Smooth muscle cell (in vitro differentiated cells): ENCODE measurements around the gene TAMM41. TPM values are rescaled to one million over a fixed set of nuclear protein-coding genes. Genes with fewer than 3 reads are reported as not detected.

ENCODE experiments used
- DNase-seq: peaks from one replicate; lab custom pipeline; 2025; ENCODE audit not compliant: unreplicated experiment; lab: John Stamatoyannopoulos, UW
- H2AFZ ChIP-seq: fragments of 200-600 bp; sonication (generic); 2 replicates; pipeline ENCODE4 v1.6.0; 2016; ENCODE audit warnings: antibody characterized with exemption, low read depth, mild to moderate bottlenecking
- H3F3A ChIP-seq: fragments of 200-600 bp; sonication (generic); 2 replicates; pipeline ENCODE4 v1.6.0; 2017; ENCODE audit warnings: antibody characterized with exemption, low read depth
- H3K27ac ChIP-seq: fragments of 200-600 bp; sonication (generic); 2 replicates; pipeline ENCODE4 v1.5.1; 2016; ENCODE audit warnings: low read depth, mild to moderate bottlenecking
- H3K27me3 ChIP-seq: fragments of 200-600 bp; sonication (generic); 2 replicates; pipeline ENCODE4 v1.6.1; 2016; ENCODE audit warnings: low read depth, mild to moderate bottlenecking
- H3K36me3 ChIP-seq: fragments of 200-600 bp; sonication (generic); 2 replicates; pipeline ENCODE4 v1.5.1; 2016; ENCODE audit warnings: low read depth
- H3K4me1 ChIP-seq: fragments of 200-600 bp; sonication (generic); 2 replicates; pipeline ENCODE4 v1.5.1; 2016; ENCODE audit warnings: low read depth
- H3K4me2 ChIP-seq: fragments of 200-600 bp; sonication (generic); 2 replicates; pipeline ENCODE4 v1.6.0; 2016; ENCODE audit warnings: mild to moderate bottlenecking
- H3K4me3 ChIP-seq: fragments of 200-600 bp; sonication (generic); 2 replicates; pipeline ENCODE4 v1.5.1; 2016; ENCODE audit warnings: mild to moderate bottlenecking
- H3K79me2 ChIP-seq: fragments of 200-600 bp; sonication (generic); 2 replicates; pipeline ENCODE4 v1.6.0; 2016; ENCODE audit warnings: low read depth, mild to moderate bottlenecking
- H3K9ac ChIP-seq: fragments of 200-600 bp; sonication (generic); 2 replicates; pipeline ENCODE4 v1.6.0; 2016; ENCODE audit warnings: low read depth
- H3K9me3 ChIP-seq: fragments of 200-600 bp; sonication (generic); replicated peaks from 2 replicates; pipeline ENCODE4 v1.5.1; 2016; ENCODE audit warnings: low read depth
- H4K20me1 ChIP-seq: fragments of 200-600 bp; sonication (generic); 2 replicates; pipeline ENCODE4 v1.6.0; 2016; ENCODE audit warnings: low read depth
- CTCF ChIP-seq: fragments of 200-600 bp; sonication (generic); IDR thresholded peaks from 2 replicates; pipeline ENCODE4 v1.5.1; 2017; ENCODE audit warnings: borderline replicate concordance, mild to moderate bottlenecking, antibody characterized with exemption; ENCODE audit not compliant: insufficient read depth, poor library complexity, severe bottlenecking
- WGBS: methylation state at CpG from one replicate; pipeline ENCODE4 v1.1.7; 2016; ENCODE audit warnings: low lambda C conversion rate; 5-methylcytosine and 5-hydroxymethylcytosine counted together
- polyA plus RNA-seq: library from polyadenylated mRNA; unstranded; fragments of >200 nt; fragmentation: Nextera tagmentation; extraction: Ambion mirVana; gene quantifications from 2 replicates; pipeline ENCODE4 v1.2.1, GENCODE V29; 2016
- total RNA-seq: library from RNA; depleted of rRNA; stranded (reverse); fragments of >200 nt; gene quantifications from 2 replicates; pipeline ENCODE4 v1.2.3, GENCODE V29; 2014

TAMM41 gene
- total and polyA plus RNA-seq, 2 experiments from 2014 or later: 8.1 to 14.6 TPM

GRCh38 chr3:11844891-11845290 is 1.8 kb downstream of the TAMM41 start:
- whole genome bisulfite sequencing: 75% methylated on average over 5 of the region's 5 CpGs
- H4K20me1 ChIP-seq: no peaks in the 10 kb centered on the region
- H3K4me1 ChIP-seq: peaks cover 10% of the 10 kb centered on the region
- no peaks in the 10 kb centered on the region for H3K36me3 ChIP-seq
- no peaks in the 10 kb centered on the region for H3K9me3 ChIP-seq
- no peaks in the 10 kb centered on the region for H3F3A ChIP-seq
- DNase-seq: no peak
- peak overlapping the region; percentile 92 for H3K4me2 ChIP-seq
- H3K4me3 ChIP-seq: no peak overlapping the region
- H2AFZ ChIP-seq: no peak overlapping the region
- TF ChIP-seq CTCF: no peak
- H3K79me2 ChIP-seq: peaks cover 26% of the 10 kb centered on the region
- H3K27me3 ChIP-seq: no peaks in the 10 kb centered on the region
- no peak overlapping the region for H3K9ac ChIP-seq
- no peak overlapping the region for H3K27ac ChIP-seq

GRCh38 chr3:11835028-11835639 is 11.6 kb downstream of the TAMM41 start:
- peak; percentile 46 for TF ChIP-seq CTCF
- Histone ChIP-seq H3K4me1 (no peaks in the 10 kb centered on the region), H3K27ac (no peak overlapping the region), H3K4me2 (no peak overlapping the region), H3K9ac (no peak overlapping the region), H3K36me3 (peaks cover 21% of the 10 kb centered on the region), H2AFZ (no peak overlapping the region), H3F3A (no peaks in the 10 kb centered on the region), H4K20me1 (no peaks in the 10 kb centered on the region), H3K4me3 (no peak overlapping the region), H3K27me3 (no peaks in the 10 kb centered on the region), H3K79me2 (no peaks in the 10 kb centered on the region), H3K9me3 (no peaks in the 10 kb centered on the region)
- no peak for DNase-seq

GRCh38 chr3:11832981-11833905 is 13.4 kb downstream of the TAMM41 start:
- no peak overlapping the region for H3K4me2 ChIP-seq
- H4K20me1 ChIP-seq: no peaks in the 10 kb centered on the region
- no peak overlapping the region for H3K9ac ChIP-seq
- H3K27ac ChIP-seq: no peak overlapping the region
- H3K27me3 ChIP-seq: no peaks in the 10 kb centered on the region
- peaks cover 31% of the 10 kb centered on the region for H3K36me3 ChIP-seq
- DNase-seq: no peak
- no peaks in the 10 kb centered on the region for H3K9me3 ChIP-seq
- H3K79me2 ChIP-seq: no peaks in the 10 kb centered on the region
- no peak overlapping the region for H2AFZ ChIP-seq
- H3F3A ChIP-seq: no peaks in the 10 kb centered on the region
- no peak overlapping the region for H3K4me3 ChIP-seq
- H3K4me1 ChIP-seq: no peaks in the 10 kb centered on the region
- TF ChIP-seq CTCF: no peak
- 75% methylated on average over 9 of the region's 9 CpGs for WGBS
